NCI-H226 (cell line): Measurements from ENCODE around the gene SLC9A7.
"Not testable (repeated sequence)": the region's sequence is repeated elsewhere in the genome, so short reads cannot be mapped to it uniquely, and the experiment has no call there.

Source experiments
- DNase-seq: peaks from one replicate; pipeline ENCODE4 v3.0.0-alpha.2; 2015

Gene SLC9A7

GRCh38 chrX:46754036-46754435, 4.9 kb downstream of the SLC9A7 start:
- DNase-seq: no peak

DNA sequence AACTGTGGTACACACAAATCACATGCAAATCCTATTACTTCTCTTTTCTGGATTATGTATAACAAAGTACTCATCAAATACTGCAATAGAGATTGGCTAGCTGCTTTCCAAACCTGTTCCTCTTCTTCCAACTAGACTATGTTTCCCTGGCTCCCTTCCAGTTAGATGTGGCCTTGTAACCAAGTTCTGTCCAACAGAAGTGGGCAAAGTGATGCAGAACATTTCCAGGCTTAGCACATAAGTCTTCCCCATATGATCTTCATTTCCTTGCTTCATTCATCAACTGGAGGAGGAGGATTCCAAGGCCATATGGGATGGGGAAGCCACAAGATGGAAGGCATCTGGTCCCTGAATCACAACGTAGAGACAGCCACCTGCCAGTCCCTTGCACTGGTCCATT, 8.0 kb downstream of the SLC9A7 start:
- no peak for DNase-seq

DNA sequence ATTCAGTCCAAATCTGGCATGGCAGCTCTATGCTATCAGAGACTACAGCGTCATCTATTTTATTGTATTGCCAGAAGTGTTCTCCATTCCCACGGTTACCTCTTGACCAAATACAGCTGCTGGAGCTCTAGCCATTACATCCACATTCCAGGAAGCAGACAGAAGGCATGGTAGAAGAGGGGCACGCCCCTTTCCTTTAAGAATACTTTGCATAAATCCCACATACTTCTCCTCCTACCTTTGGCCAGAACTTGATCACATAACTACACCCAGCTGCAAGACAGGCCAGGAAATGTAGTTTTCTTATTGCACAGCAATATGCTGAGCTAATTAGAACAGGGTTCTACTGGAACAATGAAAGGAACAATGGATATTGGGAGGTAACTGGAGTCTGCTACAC, 14.9 kb downstream of the SLC9A7 start:
- no peak for DNase-seq

- DNase-seq: no peak
Measured at GRCh38 chrX:46743046-46743445, 15.9 kb downstream of the SLC9A7 start.

GRCh38 chrX:46739736-46740135, 19.2 kb downstream of the SLC9A7 start:
- no peak for DNase-seq

DNA sequence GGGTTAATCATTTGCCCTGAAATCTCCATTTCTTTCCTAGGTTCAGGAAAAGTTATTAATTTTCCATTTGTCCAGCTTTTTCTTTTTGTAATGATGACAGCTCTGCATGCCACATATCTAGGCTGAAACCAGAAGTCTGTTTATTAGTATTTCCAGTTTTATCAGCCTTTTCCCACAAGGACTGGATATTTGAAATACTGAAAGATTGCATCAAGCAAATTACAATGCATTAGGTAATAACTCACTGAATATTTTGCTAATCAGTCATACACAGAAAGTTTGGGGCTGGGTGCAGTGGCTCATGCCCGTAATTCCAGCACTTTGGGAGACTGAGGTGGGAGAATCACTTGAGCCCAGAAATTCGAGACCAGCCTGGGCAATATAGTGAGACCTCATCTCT, 21.5 kb downstream of the SLC9A7 start:
- peak; percentile 69 for DNase-seq

GRCh38 chrX:46737041-46737440, 21.9 kb downstream of the SLC9A7 start:
- peak; percentile 45 for DNase-seq

GRCh38 chrX:46735622-46736021, 23.3 kb downstream of the SLC9A7 start:
- no peak for DNase-seq

GRCh38 chrX:46733226-46733625, 25.7 kb downstream of the SLC9A7 start:
- no peak for DNase-seq

DNA sequence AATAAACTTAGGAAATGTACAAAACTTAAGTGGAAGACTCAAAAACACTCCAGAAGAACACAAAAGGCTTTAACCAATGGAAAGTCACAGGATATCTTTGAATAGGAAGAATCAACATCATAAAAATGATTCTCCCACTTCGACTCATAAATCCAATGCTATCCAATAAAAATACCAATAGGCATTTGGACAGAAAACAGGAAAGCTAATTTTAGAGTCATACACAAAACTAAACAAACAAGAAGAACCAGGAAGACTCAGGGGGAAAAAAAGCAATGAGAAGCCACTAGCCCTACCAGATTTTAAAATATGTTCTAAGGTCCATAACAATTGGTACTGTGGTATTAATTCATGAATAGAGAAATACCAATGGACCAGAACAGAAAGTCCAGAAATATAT, 28.2 kb downstream of the SLC9A7 start:
- no peak for DNase-seq

- no peak for DNase-seq
Measured at GRCh38 chrX:46727441-46727840, 31.5 kb downstream of the SLC9A7 start.

DNA sequence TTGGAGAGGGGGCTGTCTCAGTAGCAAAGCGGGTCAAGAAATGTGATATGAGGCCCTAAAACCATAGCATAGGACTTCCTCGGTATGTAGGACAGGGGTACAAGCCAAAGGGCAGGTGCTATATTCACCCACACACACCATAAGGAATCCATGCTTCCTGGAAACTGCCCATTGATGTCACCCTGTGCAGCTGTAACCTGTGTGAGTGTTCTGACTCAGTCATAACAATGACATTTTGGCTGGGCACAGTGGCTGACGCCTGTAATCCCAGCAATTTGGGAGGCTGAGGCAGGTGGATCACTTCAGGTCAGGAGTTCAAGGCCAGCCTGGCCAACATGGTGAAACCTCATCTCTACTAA, 35.4 kb downstream of the SLC9A7 start:
- not testable (repeated sequence) for DNase-seq

- DNase-seq: no peak
Measured at GRCh38 chrX:46722742-46723568, 36.0 kb downstream of the SLC9A7 start.

- DNase-seq: no peak
Measured at GRCh38 chrX:46716796-46717195, 42.1 kb downstream of the SLC9A7 start.

- no peak for DNase-seq
Measured at GRCh38 chrX:46715997-46716396, 42.9 kb downstream of the SLC9A7 start.

- DNase-seq: no peak
Measured at GRCh38 chrX:46715530-46715929, 43.4 kb downstream of the SLC9A7 start.

DNA sequence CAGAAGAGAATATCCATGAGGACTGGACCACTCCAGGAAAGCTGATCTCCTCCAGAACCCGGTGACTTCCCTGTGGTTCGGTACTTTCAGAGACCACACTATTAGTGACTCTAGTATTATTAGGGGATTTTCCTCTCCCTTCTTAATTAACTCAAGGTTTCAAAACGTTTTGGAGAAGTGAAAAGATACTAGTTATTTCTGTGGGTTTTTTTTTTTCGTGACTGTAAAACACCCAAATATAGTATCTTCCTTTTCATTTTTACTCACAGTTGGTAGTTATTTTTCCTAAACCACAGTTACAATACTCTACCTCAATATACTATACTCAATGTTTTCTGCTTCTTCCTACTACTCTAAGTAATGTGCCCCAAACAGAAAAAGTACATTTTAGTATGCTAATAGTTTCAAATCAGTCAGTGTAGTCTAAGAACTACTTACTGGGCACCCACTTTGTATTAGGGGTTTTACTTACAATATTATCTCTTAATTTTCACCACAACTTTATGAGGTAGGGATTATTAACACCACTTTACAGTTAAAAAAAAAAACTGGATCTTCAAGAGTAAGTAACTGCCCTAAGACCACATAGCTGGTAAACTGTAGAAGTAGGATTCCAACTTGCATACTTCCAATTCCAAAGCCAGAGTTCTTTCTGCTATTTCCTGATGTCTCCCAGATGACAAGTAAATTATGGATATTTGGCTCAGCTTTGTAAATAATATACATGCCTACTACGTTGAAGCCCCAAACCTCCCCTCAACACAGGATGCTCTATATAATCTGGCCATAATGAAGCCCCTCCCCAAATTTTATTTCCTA, 45.0 kb downstream of the SLC9A7 start:
- DNase-seq: peak; percentile 15

DNA sequence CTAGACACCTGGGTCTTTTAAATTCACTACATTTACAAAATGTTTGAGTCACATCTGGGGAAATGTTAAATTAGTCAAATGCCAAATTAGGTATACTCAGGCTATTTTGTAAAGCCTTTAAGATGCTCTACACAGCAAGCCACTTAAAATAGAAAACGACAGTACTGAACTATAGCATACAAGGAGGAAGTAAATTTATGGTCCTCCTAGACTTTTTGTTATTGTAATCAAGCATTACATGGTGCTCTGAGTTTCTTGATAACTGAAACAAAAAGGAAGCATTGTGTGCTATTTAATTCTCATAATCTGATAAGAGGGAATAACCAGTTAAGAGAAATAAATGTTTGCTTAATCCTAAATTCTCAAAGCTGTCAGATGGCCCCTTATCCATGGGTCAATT, 46.2 kb downstream of the SLC9A7 start:
- DNase-seq: no peak

DNA sequence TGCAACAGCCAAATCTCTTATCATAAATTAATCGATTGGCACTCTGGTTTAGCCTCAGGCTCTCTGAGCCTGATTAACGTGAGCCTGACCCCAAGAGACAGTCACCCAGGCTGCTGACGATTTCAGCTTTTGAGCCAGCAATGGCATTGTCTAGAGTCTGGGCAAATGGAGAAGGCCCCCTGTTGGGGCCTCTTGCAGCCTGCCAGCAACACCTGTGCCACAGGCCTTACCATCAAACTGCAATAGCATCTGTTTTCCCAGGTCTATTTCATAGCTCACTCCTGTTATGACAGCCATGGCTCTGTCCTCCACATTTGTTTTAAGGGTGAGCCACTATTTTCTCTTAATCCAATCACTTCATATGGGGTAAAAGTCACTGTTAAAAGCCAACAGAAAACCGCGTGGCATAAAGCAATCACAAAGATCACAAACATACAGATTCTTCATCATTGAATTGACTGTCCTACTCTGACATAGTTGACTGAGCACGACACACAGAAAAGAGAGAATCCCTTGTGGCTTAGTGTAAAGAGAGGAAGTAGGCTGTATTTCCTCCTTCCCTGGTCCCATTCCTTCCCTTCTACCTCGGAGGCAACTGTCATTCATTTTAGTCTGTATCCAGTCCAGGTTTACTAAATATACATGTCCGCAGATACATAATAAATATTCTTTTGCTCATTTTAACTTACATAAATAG, 47.8 kb downstream of the SLC9A7 start:
- no peak for DNase-seq

DNA sequence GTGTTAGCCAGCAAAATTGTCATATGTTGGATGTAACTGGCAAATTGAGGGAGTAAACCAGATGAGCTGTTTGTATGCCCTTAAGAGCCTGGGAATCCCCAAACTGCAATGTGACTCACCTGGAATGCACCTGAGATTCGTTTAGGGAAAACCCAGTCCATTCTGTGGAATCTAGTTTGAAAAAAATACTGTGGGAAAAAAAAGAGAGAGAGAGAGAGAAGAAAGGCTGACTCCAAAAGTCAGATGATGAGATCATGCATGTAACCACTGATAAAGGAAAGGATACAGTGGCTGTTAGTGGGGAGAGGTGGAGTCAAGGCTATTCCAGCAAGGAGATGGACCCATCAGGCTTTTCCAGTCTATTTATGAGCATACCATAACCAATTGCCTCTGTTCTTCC, 48.5 kb downstream of the SLC9A7 start:
- DNase-seq: peak; percentile 79

GRCh38 chrX:46707274-46707965, 51.5 kb downstream of the SLC9A7 start:
- no peak for DNase-seq

DNA sequence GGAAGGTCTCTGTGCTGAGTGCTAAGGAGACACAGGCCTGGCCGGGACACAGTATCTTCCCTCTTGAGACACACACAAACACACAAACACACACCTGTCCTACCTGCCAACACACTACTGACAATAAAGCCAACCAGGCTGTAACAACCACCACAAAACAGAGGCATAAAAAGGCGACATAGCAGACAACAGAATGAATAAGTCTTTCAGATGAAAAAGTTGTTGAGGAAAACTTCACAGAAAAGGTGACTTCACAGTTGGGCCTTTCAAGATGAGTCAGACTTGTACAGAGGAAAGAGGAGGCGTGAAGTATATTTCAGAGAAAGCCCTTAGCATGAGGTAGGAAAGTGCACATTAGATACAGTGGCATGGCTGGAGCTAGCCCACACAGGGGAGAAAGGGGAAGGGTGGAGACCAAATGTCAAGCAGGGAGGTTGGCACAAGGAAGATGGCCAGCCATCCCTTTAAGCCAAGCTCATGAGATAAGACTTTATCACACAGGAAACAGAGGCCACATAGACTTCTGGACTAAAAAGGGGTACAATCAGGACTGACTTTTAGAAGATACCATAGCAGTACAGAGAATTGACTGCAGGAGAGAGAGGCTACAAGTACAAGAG, 54.0 kb downstream of the SLC9A7 start:
- peak; percentile 57 for DNase-seq

- DNase-seq: no peak
Measured at GRCh38 chrX:46703980-46704379, 54.9 kb downstream of the SLC9A7 start.
